NCI-H1105 (cell line): Measurements from ENCODE around the gene TFEB.

Source experiments
- DNase-seq: peaks from one replicate; lab custom pipeline; 2025; lab: John Stamatoyannopoulos, UW

The TFEB gene

DNA sequence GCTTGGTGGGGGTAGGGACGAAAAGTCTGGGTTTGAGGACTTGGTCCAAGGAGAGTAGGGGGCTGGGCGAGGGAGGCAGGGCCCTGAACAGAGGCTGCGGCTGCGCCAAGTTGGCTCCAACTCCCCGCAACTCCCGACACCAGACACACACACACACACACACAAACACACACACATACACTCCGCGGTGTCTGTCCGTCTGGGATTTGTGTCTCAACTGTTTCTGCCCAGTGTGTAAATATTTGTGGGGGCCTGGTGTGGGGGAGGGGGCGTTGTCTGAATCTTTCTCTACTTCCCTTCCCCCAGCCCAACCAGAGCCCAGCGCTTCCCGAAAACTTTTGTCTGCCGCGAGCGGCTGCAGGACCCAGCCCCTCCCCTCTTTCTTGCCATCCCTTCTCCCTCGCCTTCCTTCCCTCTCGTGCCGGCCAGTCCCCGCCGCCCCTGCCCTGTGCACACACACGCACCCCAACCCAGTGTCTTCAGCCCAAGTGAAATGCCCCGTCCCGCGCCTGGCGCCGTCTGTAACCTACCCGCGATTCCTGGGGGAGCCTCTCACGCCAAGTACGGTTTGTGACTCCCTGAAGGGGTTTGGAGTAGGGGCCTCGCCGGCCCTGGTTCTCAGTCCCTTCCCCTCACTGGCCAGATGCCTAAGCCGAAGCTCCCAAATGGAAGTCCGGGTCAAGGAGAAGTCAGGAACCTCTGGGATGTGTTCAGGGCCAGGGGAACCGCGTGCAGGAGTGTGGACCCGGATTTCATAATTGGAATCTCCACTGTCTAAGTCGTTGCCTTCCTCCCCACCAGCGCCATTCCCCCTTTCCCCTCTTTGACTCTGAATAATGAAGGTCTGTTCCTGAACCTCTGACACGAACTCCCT lies 96.2 kb downstream of the TFEB start:
- no peak for DNase-seq

DNA sequence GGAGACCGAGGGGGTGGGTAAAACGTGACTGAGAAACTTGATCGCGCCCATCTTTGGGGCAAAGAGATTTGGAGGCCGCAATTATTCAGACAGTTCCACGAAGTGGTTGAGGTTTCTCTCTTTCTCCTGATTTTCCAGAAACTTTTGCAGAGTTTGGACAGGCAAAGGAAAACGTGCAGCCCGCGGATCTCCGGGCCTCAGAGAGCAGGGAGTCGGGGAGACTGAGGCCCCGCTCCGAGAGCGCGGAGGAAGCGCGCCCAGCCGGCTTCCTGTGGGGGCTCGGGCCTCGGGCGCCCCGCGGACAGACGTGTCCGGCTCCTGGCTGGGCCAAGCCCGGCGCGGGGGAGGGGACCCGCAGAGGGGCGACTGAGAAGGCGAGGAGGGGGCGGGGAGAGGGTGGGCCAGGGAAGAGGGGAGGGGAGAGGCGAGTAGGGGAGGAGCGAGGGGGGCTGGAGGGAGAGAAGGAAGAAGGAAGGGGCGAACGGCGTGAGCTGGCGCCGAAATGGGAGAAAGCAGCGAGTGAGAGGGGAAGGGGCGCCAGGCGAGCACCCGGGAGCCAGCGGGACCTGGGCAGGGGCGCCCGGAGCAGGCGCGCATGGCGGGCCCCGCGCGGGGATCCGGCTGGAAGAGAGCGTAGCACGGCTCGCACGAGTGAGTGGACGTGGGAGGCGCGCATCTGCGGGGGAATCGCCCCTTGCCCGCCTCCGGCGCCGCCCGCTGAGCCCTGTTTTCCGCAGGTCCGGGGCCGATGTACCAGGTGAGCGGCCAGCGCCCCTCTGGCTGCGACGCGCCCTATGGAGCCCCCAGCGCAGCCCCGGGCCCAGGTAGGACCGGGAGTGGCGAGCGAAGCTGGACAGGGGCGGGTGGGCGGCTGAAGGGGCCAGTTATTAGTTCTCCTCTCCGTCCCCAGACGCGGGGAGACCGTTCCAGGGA lies 97.1 kb downstream of the TFEB start, which contains the start of gene MDFI:
MDFI (plus strand) TSS at position 467 of the 933 bp plus-strand sequence; CDS start at position 749, 282 bp downstream.
- no peak for DNase-seq

DNA sequence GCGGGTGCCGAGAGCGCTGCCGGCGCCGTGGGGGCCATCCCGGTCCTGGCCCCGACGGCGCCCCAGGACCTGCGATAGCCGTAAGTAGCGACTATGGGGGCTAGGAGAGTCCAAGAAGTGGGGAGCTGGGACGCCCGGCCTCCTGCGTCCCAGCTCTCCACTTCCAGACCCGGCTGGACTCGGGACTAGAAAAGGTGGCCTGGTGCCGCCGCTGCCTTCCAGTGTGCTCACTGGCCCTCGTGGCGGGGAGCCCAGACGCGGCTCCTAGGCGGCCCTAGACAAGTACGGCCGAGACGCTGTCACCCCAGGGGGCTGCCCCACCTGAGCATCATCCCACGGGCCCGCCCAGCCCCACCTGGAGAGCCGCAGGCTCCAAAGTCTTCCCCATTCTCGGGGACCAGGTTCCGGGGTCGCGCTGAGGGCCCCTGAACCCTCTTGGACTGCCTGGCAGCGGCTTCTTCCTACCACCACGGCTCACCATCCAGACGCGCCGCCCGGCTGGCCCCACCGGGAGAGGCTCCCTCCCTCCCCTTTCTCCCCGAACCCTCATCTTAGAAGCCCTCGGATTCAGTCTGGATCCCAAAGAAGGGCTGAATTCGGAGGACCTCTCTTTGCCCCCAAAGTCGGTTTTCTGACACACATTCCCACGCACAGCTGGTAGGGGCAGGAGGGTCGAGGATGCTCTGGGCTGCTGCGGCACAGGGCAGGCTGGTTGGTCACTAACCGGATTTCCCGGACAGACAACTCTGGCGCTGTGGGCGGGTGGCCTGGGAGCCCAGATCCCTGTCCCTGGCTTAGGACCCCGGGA lies 98.0 kb downstream of the TFEB start:
- no peak for DNase-seq

DNA sequence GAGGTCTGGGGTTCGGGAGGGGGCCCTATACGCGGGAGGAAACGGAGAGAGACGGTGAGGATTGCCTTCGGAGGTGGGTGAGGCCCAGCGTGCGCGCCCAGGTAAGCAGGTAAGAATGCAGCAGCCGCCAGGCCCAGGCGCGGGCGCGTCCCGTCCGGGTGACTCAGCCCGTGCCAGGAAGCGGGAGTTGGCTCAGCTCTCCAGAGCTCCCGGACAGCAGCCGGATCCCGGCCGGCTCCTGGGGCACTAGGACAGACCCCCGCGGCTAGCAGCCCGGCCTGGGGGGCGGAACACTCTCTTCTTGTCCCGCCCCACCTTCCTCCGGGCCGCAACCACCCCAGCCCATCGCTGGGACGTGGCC lies 98.6 kb downstream of the TFEB start:
- DNase-seq: no peak

DNA sequence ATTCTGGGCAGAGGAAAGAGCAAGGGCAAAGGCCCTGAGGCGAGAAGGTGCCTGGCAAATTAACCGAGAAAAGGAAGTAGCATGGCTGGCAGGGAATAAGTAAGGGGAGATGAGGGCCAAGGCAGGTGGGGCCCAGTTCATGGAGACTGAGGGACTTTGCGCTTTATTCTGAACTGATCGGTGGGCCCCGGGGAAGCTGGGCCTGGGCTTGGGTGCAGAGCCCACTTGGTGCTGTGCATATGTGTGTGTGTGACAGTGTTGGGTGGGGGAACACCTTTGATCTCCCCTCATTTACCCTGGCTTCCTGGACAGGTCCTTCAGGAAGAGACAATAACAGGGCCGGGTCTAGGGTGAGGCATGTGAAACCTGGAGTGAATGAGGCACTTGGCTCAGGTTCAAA lies 100.0 kb downstream of the TFEB start:
- DNase-seq: no peak

DNA sequence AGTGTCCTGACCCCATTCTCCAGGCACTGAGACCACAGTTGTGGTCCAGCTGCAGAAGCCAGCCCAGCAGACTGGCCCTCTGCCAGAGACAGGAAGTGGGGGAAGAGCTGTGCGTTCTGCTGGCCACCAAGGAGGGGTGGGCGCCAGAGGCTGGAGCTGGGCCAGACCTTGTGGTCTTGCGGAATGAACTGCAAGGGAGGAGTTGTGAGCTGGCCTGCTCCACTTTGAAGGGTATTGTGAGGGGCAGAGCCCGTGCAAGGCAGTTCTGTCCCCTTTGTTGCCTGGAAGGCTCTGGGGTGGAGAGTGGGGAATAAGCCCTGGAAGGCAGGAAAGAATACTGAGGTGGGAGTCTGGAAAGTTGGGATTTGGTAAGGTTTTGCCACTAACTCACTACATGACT lies 100.8 kb downstream of the TFEB start:
- DNase-seq: no peak
